Mesothelial cell of epicardium (in vitro differentiated cells): ENCODE measurements around the gene TMEM94. TPM values are rescaled to one million over a fixed set of nuclear protein-coding genes. Genes with fewer than 3 reads are reported as not detected.

ENCODE experiments used
- DNase-seq, 2 experiments: peaks; one replicate each; pipeline ENCODE4 v3.0.0; 2021; ENCODE audit warnings: low spot score in 2 of 2; ENCODE audit not compliant: unreplicated experiment in 2 of 2
- H3K27ac Mint-ChIP-seq: 2 replicates; pipeline ENCODE4 v1.8.0; 2021; ENCODE audit warnings: mixed read lengths
- H3K27me3 Mint-ChIP-seq: 2 replicates; pipeline ENCODE4 v1.8.0; 2021; ENCODE audit warnings: low read depth, mixed read lengths
- H3K36me3 Mint-ChIP-seq: 2 replicates; pipeline ENCODE4 v1.8.0; 2021; ENCODE audit warnings: mixed read lengths
- H3K4me1 Mint-ChIP-seq: 2 replicates; pipeline ENCODE4 v1.8.0; 2021; ENCODE audit warnings: mixed read lengths
- H3K4me3 Mint-ChIP-seq: 2 replicates; pipeline ENCODE4 v1.8.0; 2021; ENCODE audit warnings: mild to moderate bottlenecking, moderate library complexity, mixed read lengths
- H3K9me3 Mint-ChIP-seq: 2 replicates; pipeline ENCODE4 v1.8.0; 2021; ENCODE audit warnings: mixed read lengths
- CTCF ChIP-seq: fragments of 200-600 bp; sonication (generic); IDR thresholded peaks from one replicate; pipeline ENCODE4 v1.5.0; 2021; ENCODE audit warnings: antibody characterized with exemption; ENCODE audit not compliant: unreplicated experiment
- total RNA-seq: library from RNA; stranded (reverse); gene quantifications from 3 replicates; pipeline ENCODE4 v1.2.1, GENCODE V29; 2021

TMEM94 gene
- total RNA-seq, 1 donor from 2014 or later: 126 TPM

- DNase-seq: no peak
- no peak overlapping the region for H3K27ac Mint-ChIP-seq
- no peak for TF ChIP-seq CTCF
- H3K36me3 Mint-ChIP-seq: peaks cover 10% of the 10 kb centered on the region
- peaks cover 8% of the 10 kb centered on the region for H3K4me1 Mint-ChIP-seq
- no peaks in the 10 kb centered on the region for H3K27me3 Mint-ChIP-seq
- H3K4me3 Mint-ChIP-seq: no peak overlapping the region
- no peaks in the 10 kb centered on the region for H3K9me3 Mint-ChIP-seq
These were observed 45.1 kb downstream of the TMEM94 start for GRCh38 chr17:75501378-75502071.

- H3K4me3 Mint-ChIP-seq: no peak overlapping the region
- H3K27ac Mint-ChIP-seq: no peak overlapping the region
- no peaks in the 10 kb centered on the region for H3K27me3 Mint-ChIP-seq
- H3K36me3 Mint-ChIP-seq: peaks cover 10% of the 10 kb centered on the region
- no peak for DNase-seq
- H3K9me3 Mint-ChIP-seq: no peaks in the 10 kb centered on the region
- peaks cover 8% of the 10 kb centered on the region for H3K4me1 Mint-ChIP-seq
- TF ChIP-seq CTCF: no peak
These were observed 45.8 kb downstream of the TMEM94 start for GRCh38 chr17:75502072-75502720.

GRCh38 chr17:75502721-75503329 is 46.4 kb downstream of the TMEM94 start:
- Mint-ChIP-seq H3K27me3 (no peaks in the 10 kb centered on the region), H3K27ac (no peak overlapping the region), H3K9me3 (no peaks in the 10 kb centered on the region), H3K4me1 (peaks cover 8% of the 10 kb centered on the region), H3K4me3 (no peak overlapping the region), H3K36me3 (peaks cover 8% of the 10 kb centered on the region)
- no peak for DNase-seq
- no peak for TF ChIP-seq CTCF

- no peak overlapping the region for H3K27ac Mint-ChIP-seq
- H3K9me3 Mint-ChIP-seq: no peaks in the 10 kb centered on the region
- no peak overlapping the region for H3K4me3 Mint-ChIP-seq
- no peak for TF ChIP-seq CTCF
- H3K27me3 Mint-ChIP-seq: no peaks in the 10 kb centered on the region
- no peak for DNase-seq
- peaks cover 11% of the 10 kb centered on the region for H3K4me1 Mint-ChIP-seq
- peaks cover 8% of the 10 kb centered on the region for H3K36me3 Mint-ChIP-seq
These were observed 47.0 kb downstream of the TMEM94 start for GRCh38 chr17:75503337-75503950.

- Mint-ChIP-seq H3K36me3 (peaks cover 8% of the 10 kb centered on the region), H3K27ac (no peak overlapping the region), H3K27me3 (no peaks in the 10 kb centered on the region), H3K9me3 (no peaks in the 10 kb centered on the region), H3K4me3 (no peak overlapping the region), H3K4me1 (peaks cover 16% of the 10 kb centered on the region)
- no peak for TF ChIP-seq CTCF
- DNase-seq: no peak
These were observed 47.5 kb downstream of the TMEM94 start for GRCh38 chr17:75503976-75504346.
